HepG2 (cell line): Measurements from ENCODE around the gene IYD. TPM values are rescaled to one million over a fixed set of nuclear protein-coding genes. Genes with fewer than 3 reads are reported as not detected.

Experiments
- ATAC-seq: fragments of 200-7000 bp; cut with Tn5 transposase; 3 replicates; pipeline ENCODE4 v1.9.1; 2020; ENCODE audit warnings: mild to moderate bottlenecking, moderate library complexity
- BruUV-seq: library from RNA; stranded (reverse); fragments of 400-500 nt; replicated peaks from 2 replicates; lab custom pipeline; 2021; lab: Mats Ljungman, UMichigan
- CTCF ChIA-PET: fragments of 300-600 bp; formaldehyde crosslinking; extraction: SDS; loops from one replicate; lab custom pipeline; 2021; ENCODE audit warnings: low total read pairs, inconsistent platforms, low intra/inter-chr PET ratio; lab: Yijun Ruan, JAX
- POLR2A ChIA-PET: fragments of 350-600 bp; sonication (Branson Sonifier 250); formaldehyde crosslinking; loops from one replicate; lab custom pipeline; 2020; ENCODE audit warnings: antibody characterized with exemption, inconsistent platforms; lab: Yijun Ruan, JAX
- DNase-seq: peaks from one replicate; pipeline ENCODE4 v3.0.0-alpha.2; 2015; ENCODE audit warnings: low spot score
- FAIRE-seq: peaks from 3 replicates; lab custom pipeline; 2011; peaks lifted over from hg19 to GRCh38; lab: Jason Lieb, UNC
- H2AFZ ChIP-seq: one replicate; pipeline ENCODE4 v1.6.1; 2011; ENCODE audit warnings: low read length, inconsistent platforms
- H3K27ac ChIP-seq: fragments of 300-600 bp; 3 replicates; pipeline ENCODE4 v1.8.0; 2011; ENCODE audit warnings: mixed run types, mild to moderate bottlenecking, mixed read lengths, low read length, inconsistent platforms; ENCODE audit not compliant: insufficient read depth; ENCODE audit errors: extremely low read length
- H3K27me3 ChIP-seq, 2 experiments: fragments of 200-600 bp in 1 of 2; 2 replicates in 1 of 2; 3 replicates in 1 of 2; pipeline versions ENCODE4 v1.6.0 to v1.8.0; 2011; ENCODE audit warnings: low read length in 2 of 2, mild to moderate bottlenecking in 2 of 2, moderate library complexity in 2 of 2, inconsistent platforms in 1 of 2; ENCODE audit not compliant: insufficient read depth in 2 of 2, control insufficient read depth in 1 of 2
- H3K36me3 ChIP-seq, 2 experiments: fragments of 200-600 bp in 1 of 2; replicated peaks in 1 of 2; 2 replicates in 1 of 2; 3 replicates in 1 of 2; pipeline versions ENCODE4 v1.5.1 to v1.8.0; 2011; ENCODE audit warnings: low read length in 2 of 2, inconsistent platforms in 1 of 2; ENCODE audit not compliant: insufficient read depth in 2 of 2, control insufficient read depth in 1 of 2
- H3K4me1 ChIP-seq: 2 replicates; pipeline ENCODE4 v1.5.1; 2012; ENCODE audit warnings: low read length, inconsistent platforms; ENCODE audit not compliant: insufficient read depth
- H3K4me2 ChIP-seq: 2 replicates; pipeline ENCODE4 v1.6.0; 2011; ENCODE audit warnings: low read depth, low read length, inconsistent platforms
- H3K4me3 ChIP-seq, 3 experiments: fragments of 200-600 bp in 1 of 3; sonication (generic), shearing (Covaris generic) in 1 of 3; replicated peaks in 1 of 3; 2 replicates each; pipeline ENCODE4 v1.5.1; 2011 to 2016; ENCODE audit warnings: low read length in 3 of 3, inconsistent platforms in 2 of 3, low read depth in 2 of 3, mild to moderate bottlenecking in 2 of 3, control low read depth in 1 of 3, mixed read lengths in 1 of 3; ENCODE audit not compliant: insufficient read depth in 1 of 3
- H3K79me2 ChIP-seq: one replicate; pipeline ENCODE4 v1.6.1; 2011; ENCODE audit warnings: low read length, inconsistent platforms; ENCODE audit not compliant: insufficient read depth
- H3K9ac ChIP-seq: 2 replicates; pipeline ENCODE4 v1.6.0; 2011; ENCODE audit warnings: mild to moderate bottlenecking, low read depth, low read length, inconsistent platforms; ENCODE audit not compliant: insufficient read depth
- H3K9me3 ChIP-seq: 2 replicates; pipeline ENCODE4 v1.5.1; 2012; ENCODE audit warnings: mild to moderate bottlenecking, low read length
- H4K20me1 ChIP-seq: 2 replicates; pipeline ENCODE4 v1.6.0; 2011; ENCODE audit warnings: inconsistent platforms, mild to moderate bottlenecking, low read length, moderate library complexity; ENCODE audit not compliant: insufficient read depth
- ARID2 ChIP-seq: sonication (generic); formaldehyde crosslinking; IDR thresholded peaks from 2 replicates; pipeline ENCODE4 v1.8.1; 2022; ENCODE audit warnings: mild to moderate bottlenecking, missing genetic modification reagents, borderline replicate concordance
- FOSL2 ChIP-seq: sonication (generic); formaldehyde crosslinking; IDR thresholded peaks from 2 replicates; pipeline ENCODE4 v1.4.0; 2020; ENCODE audit warnings: missing genetic modification reagents
- HMGA1 ChIP-seq: sonication (generic); formaldehyde crosslinking; conservative IDR thresholded peaks from 2 replicates; pipeline ENCODE4 v1.4.0; 2020; ENCODE audit warnings: missing genetic modification reagents
- KAT2B ChIP-seq: fragments of 150-350 bp; IDR thresholded peaks from 2 replicates; pipeline ENCODE4 v1.6.1; 2014; ENCODE audit warnings: low read depth, low read length, borderline replicate concordance
- NR2F6 ChIP-seq, 2 experiments: IDR thresholded peaks; 2 replicates each; pipeline ENCODE4 v1.6.1; 2016; ENCODE audit warnings: antibody characterized with exemption in 1 of 2, mild to moderate bottlenecking in 1 of 2
- PRDM15 ChIP-seq: sonication (generic); formaldehyde crosslinking; IDR thresholded peaks from 2 replicates; pipeline ENCODE4 v1.4.0; 2020; ENCODE audit warnings: missing genetic modification reagents
- ZNF124 ChIP-seq: sonication (generic); formaldehyde crosslinking; IDR thresholded peaks from 2 replicates; pipeline ENCODE4 v1.4.0; 2020; ENCODE audit warnings: missing genetic modification reagents
- ZNF256 ChIP-seq: sonication (generic); formaldehyde crosslinking; conservative IDR thresholded peaks from 2 replicates; pipeline ENCODE4 v1.4.0; 2020; ENCODE audit warnings: missing genetic modification reagents
- ZNF317 ChIP-seq: sonication (generic); formaldehyde crosslinking; IDR thresholded peaks from 2 replicates; pipeline ENCODE4 v1.5.0; 2020; ENCODE audit warnings: mild to moderate bottlenecking, missing genetic modification reagents
- ZNF746 ChIP-seq: sonication (generic); formaldehyde crosslinking; IDR thresholded peaks from 2 replicates; pipeline ENCODE4 v1.8.0; 2022; ENCODE audit warnings: mild to moderate bottlenecking, missing genetic modification reagents
- WGBS: methylation state at CpG from one replicate; pipeline ENCODE4 v1.1.6; 2017; ENCODE audit warnings: low lambda C conversion rate; 5-methylcytosine and 5-hydroxymethylcytosine counted together
- in situ Hi-C: cut with HindIII; loops from 2 replicates; pipeline ENCODE4 v1.10.0; 2017; ENCODE audit warnings: low pct_unique_long_range_greater_than_20kb; ENCODE audit not compliant: extremely low pct_ligation_motif_present
- intact Hi-C: fragments of 100-400 bp; cut with micrococcal nuclease; formaldehyde crosslinking; loops from one replicate; pipeline ENCODE4 v1.10.0; 2022; ENCODE audit not compliant: unreplicated experiment
- polyA plus RNA-seq, 8 experiments: library from polyadenylated mRNA; depleted of rRNA in 3 of 8; stranded (reverse) in 7 of 8; unstranded in 1 of 8; fragments of >200 nt; fragmentation: Illumina TruSeq in 4 of 8; extraction: Trizol in 4 of 8; gene quantifications; 2 replicates each; pipeline versions ENCODE4 v1.2.1 to v1.2.3, GENCODE V29; 2011 to 2016; ENCODE audit warnings: low read depth in 4 of 8, missing spikeins in 1 of 8, mixed read lengths in 1 of 8; ENCODE audit not compliant: insufficient read depth in 1 of 8
- total RNA-seq, 5 experiments: library from RNA; depleted of rRNA; stranded (reverse); fragments of >200 nt; fragmentation: Illumina TruSeq; extraction: Trizol; gene quantifications; 2 replicates each; pipeline ENCODE4 v1.2.3, GENCODE V29; 2016; ENCODE audit warnings: low read depth in 1 of 5

Gene IYD
- total and polyA plus RNA-seq, 2 of the 13 experiments (the other 11 are each of a cell fraction or from before 2014, with no cell fraction given), result 0.01 to 0.46 TPM

GRCh38 chr6:150406948-150407347 is 38.1 kb downstream of the IYD start:
- no peak overlapping the region for H3K27ac ChIP-seq
- TF ChIP-seq ARID2 (CRISPR knock-in tag) (no peak), ZNF256 (CRISPR knock-in tag) (no peak), HMGA1 (CRISPR knock-in tag) (no peak), ZNF124 (no peak), FOSL2 (CRISPR knock-in tag) (no peak), KAT2B (no peak), PRDM15 (CRISPR knock-in tag) (no peak), ZNF746 (CRISPR knock-in tag) (no peak), NR2F6 (IDR thresholded peaks at IDR 0.05) (no peak), NR2F6 (CRISPR knock-in tag; IDR thresholded peaks at IDR 0.05) (no peak), ZNF317 (no peak)
- intact Hi-C loops, result no loop called here
- BruUV-seq, result no TSS peak
- no peaks in the 10 kb centered on the region for H3K79me2 ChIP-seq
- H4K20me1 ChIP-seq, result no peaks in the 10 kb centered on the region
- ATAC-seq (no peak), DNase-seq (no peak), FAIRE-seq (no peak)
- WGBS, result 12% methylated on average over 2 of the region's 2 CpGs
- H2AFZ ChIP-seq, result no peak overlapping the region
- H3K36me3 ChIP-seq, result no peaks in the 10 kb centered on the region
- peaks cover 0 to 4% of the 10 kb centered on the region in 2 experiments; a peak in 1 of 5 replicates for H3K27me3 ChIP-seq
- no peaks in the 10 kb centered on the region for H3K9me3 ChIP-seq
- no peaks in the 10 kb centered on the region for H3K4me1 ChIP-seq
- no peak overlapping the region for H3K4me3 ChIP-seq
- ChIA-PET POLR2A (no interaction called here), CTCF (no interaction called here)
- no peak overlapping the region for H3K9ac ChIP-seq
- in situ Hi-C loops, result loop anchor here (25.0 kb wide), 1 partner anchor 930 kb away; no protein-coding TSS in a partner anchor
- H3K4me2 ChIP-seq, result no peak overlapping the region
